ENCODE data around the gene VEPH1. TPM values are rescaled to one million over a fixed set of nuclear protein-coding genes. Genes with fewer than 3 reads are reported as not detected.

Gene VEPH1
- total and polyA plus RNA-seq, 12 donors = 0.07 to 0.85 (median 0.56) TPM; not detected in 5

- no peaks in the 10 kb centered on the region for H3K36me3 ChIP-seq
These were observed 190.9 kb downstream of the VEPH1 start for GRCh38 chr3:157312376-157312745.

GRCh38 chr3:157311633-157312375 lies 191.4 kb downstream of the VEPH1 start:
- Histone ChIP-seq H3K36me3 (no peaks in the 10 kb centered on the region), H3K9me3 (no peaks in the 10 kb centered on the region), H3K27me3 (no peaks in the 10 kb centered on the region), H3K27ac (peak overlapping the region in 1 of 10 donors; percentile 39), H3K4me1 (no peaks in the 10 kb centered on the region), H3K4me3 (no peak overlapping the region)
- 52 to 71% methylated on average over 2 of the region's 2 CpGs for WGBS, 2 donors
- DNase-seq = no peak
- peak in 1 of 8 donors; percentile 65 for ATAC-seq
- TF ChIP-seq CTCF (IDR thresholded peaks at IDR 0.05) = no peak
- intact Hi-C loops (cut with DNase I) = no loop called here

More at GRCh38 chr3:157312376-157312745, 190.9 kb downstream of the VEPH1 start:
- H3K27ac ChIP-seq = peak overlapping the region in 1 of 10 donors; percentile 39
- ATAC-seq (no peak), DNase-seq (no peak)
- no peaks in the 10 kb centered on the region for H3K4me1 ChIP-seq
- H3K27me3 ChIP-seq = no peaks in the 10 kb centered on the region
- intact Hi-C loops (cut with DNase I) = no loop called here
- TF ChIP-seq CTCF (IDR thresholded peaks at IDR 0.05) = no peak
- H3K4me3 ChIP-seq = no peak overlapping the region
- H3K9me3 ChIP-seq = no peaks in the 10 kb centered on the region

- intact Hi-C loops (cut with DNase I) = no loop called here
- WGBS, 2 donors = 88 to 91% methylated on average over 6 of the region's 6 CpGs
- H3K27me3 ChIP-seq = no peaks in the 10 kb centered on the region
- no peaks in the 10 kb centered on the region for H3K36me3 ChIP-seq
- no peaks in the 10 kb centered on the region for H3K4me1 ChIP-seq
- DNase-seq (no peak), ATAC-seq (no peak)
- H3K9me3 ChIP-seq = no peaks in the 10 kb centered on the region
- TF ChIP-seq CTCF (IDR thresholded peaks at IDR 0.05) = no peak
- H3K27ac ChIP-seq = no peak overlapping the region
- no peak overlapping the region for H3K4me3 ChIP-seq
These were observed 192.7 kb downstream of the VEPH1 start for GRCh38 chr3:157310329-157311052.

- WGBS, 2 donors = 66 to 68% methylated on average over 2 of the region's 2 CpGs
These were observed 196.7 kb downstream of the VEPH1 start for GRCh38 chr3:157306502-157306901.

More at GRCh38 chr3:157306502-157306901, 196.7 kb downstream of the VEPH1 start:
- Histone ChIP-seq H3K27ac (no peak overlapping the region), H3K27me3 (no peaks in the 10 kb centered on the region), H3K9me3 (no peaks in the 10 kb centered on the region), H3K4me1 (no peaks in the 10 kb centered on the region), H3K4me3 (no peak overlapping the region), H3K36me3 (no peaks in the 10 kb centered on the region)
- ATAC-seq = no peak
- no peak for DNase-seq
- TF ChIP-seq CTCF (IDR thresholded peaks at IDR 0.05) = no peak
- intact Hi-C loops (cut with DNase I) = no loop called here
